Parathyroid adenoma (tissue), 2 donors: ENCODE measurements around the gene RAI2.

Experiments
- H2AFZ ChIP-seq: fragments of 300-600 bp; sonication (generic); one replicate; pipeline ENCODE4 v1.7.0; 2017; ENCODE audit warnings: antibody characterized with exemption, mild to moderate bottlenecking
- H3K27ac ChIP-seq: fragments of 300-600 bp; sonication (generic); one replicate; pipeline ENCODE4 v1.7.0; 2017
- H3K27me3 ChIP-seq: fragments of 300-600 bp; sonication (generic); one replicate; pipeline ENCODE4 v1.7.0; 2017; ENCODE audit warnings: low read length; ENCODE audit not compliant: control insufficient read depth, insufficient read depth
- H3K36me3 ChIP-seq: fragments of 300-600 bp; sonication (generic); one replicate; pipeline ENCODE4 v1.7.0; 2017; ENCODE audit warnings: low read length; ENCODE audit not compliant: control insufficient read depth, insufficient read depth
- H3K4me1 ChIP-seq: fragments of 300-600 bp; sonication (generic); one replicate; pipeline ENCODE4 v1.7.0; 2017; ENCODE audit warnings: control low read depth
- H3K4me2 ChIP-seq: fragments of 300-600 bp; sonication (generic); one replicate; pipeline ENCODE4 v1.7.0; 2017; ENCODE audit warnings: low read length
- H3K4me3 ChIP-seq: fragments of 300-600 bp; sonication (generic); one replicate; pipeline ENCODE4 v1.7.0; 2017; ENCODE audit warnings: low read depth, low read length
- H3K79me2 ChIP-seq: fragments of 300-600 bp; sonication (generic); one replicate; pipeline ENCODE4 v1.7.0; 2017; ENCODE audit warnings: control low read depth
- H3K9ac ChIP-seq: fragments of 300-600 bp; sonication (generic); one replicate; pipeline ENCODE4 v1.7.0; 2017; ENCODE audit warnings: mild to moderate bottlenecking
- H3K9me3 ChIP-seq: fragments of 300-600 bp; sonication (generic); one replicate; pipeline ENCODE4 v1.7.0; 2017; ENCODE audit warnings: low read length; ENCODE audit not compliant: control insufficient read depth
- CTCF ChIP-seq: fragments of 300-600 bp; sonication (generic); IDR thresholded peaks from one replicate; pipeline ENCODE4 v1.7.0; 2017; ENCODE audit warnings: antibody characterized with exemption, mild to moderate bottlenecking
- donor health status: primary hyperparathyroidism.

The RAI2 gene

GRCh38 chrX:17860811-17861488, at the start of gene RAI2:
Gene RAI2, minus strand, starts transcription at chrX:17861298. Its CDS starts 59,288 bp downstream, at chrX:17802010.
- Histone ChIP-seq H3K36me3 (no peaks in the 10 kb centered on the region), H3K9me3 (no peaks in the 10 kb centered on the region), H3K27ac (peak within 1 kb of the TSS; percentile 42), H3K4me2 (peak within 1 kb of the TSS; percentile 47), H3K79me2 (peaks cover 2% of the 10 kb centered on the region), H3K9ac (peak within 1 kb of the TSS; percentile 7), H3K4me3 (peak within 1 kb of the TSS; percentile 54), H3K4me1 (no peaks in the 10 kb centered on the region), H3K27me3 (no peaks in the 10 kb centered on the region), H2AFZ (peak within 1 kb of the TSS; percentile 84)
- TF ChIP-seq CTCF, result peak; percentile 6

- H3K9me3 ChIP-seq, result no peaks in the 10 kb centered on the region
- H3K36me3 ChIP-seq, result no peaks in the 10 kb centered on the region
- no peak overlapping the region for H3K27ac ChIP-seq
- no peak overlapping the region for H3K4me3 ChIP-seq
- H2AFZ ChIP-seq, result no peak overlapping the region
- no peaks in the 10 kb centered on the region for H3K27me3 ChIP-seq
- H3K9ac ChIP-seq, result no peak overlapping the region
- H3K79me2 ChIP-seq, result no peaks in the 10 kb centered on the region
- H3K4me2 ChIP-seq, result no peak overlapping the region
- TF ChIP-seq CTCF, result no peak
- no peaks in the 10 kb centered on the region for H3K4me1 ChIP-seq
Measured at GRCh38 chrX:17888421-17888820, 27.3 kb upstream of the RAI2 start.

GRCh38 chrX:17882680-17883079, 21.6 kb upstream of the RAI2 start:
- Histone ChIP-seq H3K27ac (no peak overlapping the region), H2AFZ (no peak overlapping the region), H3K79me2 (no peaks in the 10 kb centered on the region), H3K9me3 (no peaks in the 10 kb centered on the region), H3K9ac (no peak overlapping the region), H3K36me3 (no peaks in the 10 kb centered on the region), H3K4me2 (no peak overlapping the region), H3K27me3 (no peaks in the 10 kb centered on the region), H3K4me1 (no peaks in the 10 kb centered on the region), H3K4me3 (no peak overlapping the region)
- no peak for TF ChIP-seq CTCF

GRCh38 chrX:17878028-17878670, 17.1 kb upstream of the RAI2 start:
- Histone ChIP-seq H3K4me3 (no peak overlapping the region), H3K27ac (no peak overlapping the region), H3K36me3 (no peaks in the 10 kb centered on the region), H3K27me3 (no peaks in the 10 kb centered on the region), H3K79me2 (no peaks in the 10 kb centered on the region), H3K9me3 (no peaks in the 10 kb centered on the region), H3K4me2 (no peak overlapping the region), H2AFZ (no peak overlapping the region), H3K9ac (no peak overlapping the region), H3K4me1 (no peaks in the 10 kb centered on the region)
- no peak for TF ChIP-seq CTCF
